K562 (cell line): ENCODE results near the gene BTG2. TPM values are rescaled to one million over a fixed set of nuclear protein-coding genes. Genes with fewer than 3 reads are reported as not detected.
A peak's percentile ranks its signal among the peaks of the same experiment; 100 is the strongest.

Experiments used
- CHCHD3 ChIP-seq: fragments of 250-450 bp; sonication (Bioruptor Pico); IDR thresholded peaks from 2 replicates; pipeline ENCODE4 v2.1.2; 2022; ENCODE audit warnings: mild to moderate bottlenecking
- CREB1 ChIP-seq, 2 experiments: sonication (generic) in 1 of 2; formaldehyde crosslinking in 1 of 2; IDR thresholded peaks; 2 replicates each; pipeline versions ENCODE4 v1.6.1 to v1.8.0; 2012 to 2022; ENCODE audit warnings: inconsistent platforms in 1 of 2, mild to moderate bottlenecking in 1 of 2, missing genetic modification reagents in 1 of 2, moderate library complexity in 1 of 2
- CTBP1 ChIP-seq: fragments of 450-650 bp; IDR thresholded peaks from 2 replicates; pipeline ENCODE4 v1.6.1; 2016; ENCODE audit warnings: borderline replicate concordance
- FOXA3 ChIP-seq, 2 experiments: fragments of 450-650 bp in 1 of 2; sonication (generic) in 1 of 2; formaldehyde crosslinking; IDR thresholded peaks in 1 of 2; conservative IDR thresholded peaks in 1 of 2; 2 replicates each; pipeline versions ENCODE4 v1.4.0 to v1.8.0; 2020 to 2022; ENCODE audit warnings: mild to moderate bottlenecking in 2 of 2, missing genetic modification reagents in 1 of 2
- HIVEP1 ChIP-seq: fragments of 250-450 bp; sonication (Bioruptor Pico); IDR thresholded peaks from 2 replicates; pipeline ENCODE4 v1.4.0; 2020; ENCODE audit warnings: mild to moderate bottlenecking
- JUND ChIP-seq, 2 experiments: IDR thresholded peaks; 2 replicates in 1 of 2; 3 replicates in 1 of 2; pipeline ENCODE4 v1.6.1; 2011; ENCODE audit warnings: borderline replicate concordance in 2 of 2, low read depth in 2 of 2, low read length in 2 of 2, improper control_type of control experiment in 1 of 2, missing biosample characterization in 1 of 2, missing genetic modification characterization in 1 of 2, missing genetic modification reagents in 1 of 2
- MEF2A ChIP-seq: IDR thresholded peaks from 2 replicates; pipeline ENCODE4 v1.6.1; 2011; ENCODE audit warnings: low read depth, mild to moderate bottlenecking, low read length, moderate library complexity; ENCODE audit not compliant: control insufficient read depth
- MYC ChIP-seq, 2 experiments: fragments of 250-450 bp in 1 of 2; sonication (Bioruptor Pico) in 1 of 2; IDR thresholded peaks; 2 replicates each; pipeline versions ENCODE4 v1.5.1 to v1.6.1; 2012 to 2021; ENCODE audit warnings: low read depth in 2 of 2, borderline replicate concordance in 1 of 2, improper control_type of control experiment in 1 of 2, low read length in 1 of 2, mild to moderate bottlenecking in 1 of 2, moderate library complexity in 1 of 2
- NBN ChIP-seq: fragments of 450-650 bp; IDR thresholded peaks from 2 replicates; pipeline ENCODE4 v1.6.1; 2016; ENCODE audit warnings: low read depth, mild to moderate bottlenecking
- RBBP5 ChIP-seq: fragments of 200-600 bp; sonication (generic); IDR thresholded peaks from 2 replicates; pipeline ENCODE4 v1.6.1; 2012; ENCODE audit warnings: borderline replicate concordance, mild to moderate bottlenecking, low read length, control low read depth, inconsistent platforms; ENCODE audit not compliant: insufficient read depth, poor library complexity, severe bottlenecking
- RBM34 ChIP-seq: fragments of 200-400 bp; formaldehyde crosslinking; IDR thresholded peaks from 2 replicates; pipeline ENCODE4 v1.6.1; 2018; ENCODE audit warnings: low read length, borderline replicate concordance; ENCODE audit not compliant: insufficient read depth
- polyA plus RNA-seq, 8 experiments: library from polyadenylated mRNA; depleted of rRNA in 4 of 8; stranded (reverse) in 5 of 8; unstranded in 3 of 8; fragments of >200 nt; fragmentation: Nextera tagmentation in 2 of 8; fragmentation: Illumina TruSeq in 1 of 8; extraction: Ambion mirVana in 2 of 8; extraction: Trizol in 1 of 8; gene quantifications; 2 replicates each; pipeline versions ENCODE4 v1.2.1 to v1.2.3, GENCODE V29; 2011 to 2014; ENCODE audit warnings: inconsistent platforms in 1 of 8, missing spikeins in 1 of 8
- total RNA-seq, 7 experiments: library from RNA; depleted of rRNA in 6 of 7; stranded (reverse); fragments of >200 nt in 6 of 7; fragmentation: Illumina TruSeq in 2 of 7; extraction: Trizol in 2 of 7; gene quantifications; 2 replicates each; pipeline versions ENCODE4 v1.2.1 to v1.2.3, GENCODE V29; 2011 to 2021; ENCODE audit warnings: low replicate concordance in 1 of 7
- TF ChIP-seq, protein P1 (sequence below): fragments of 450-650 bp; IDR thresholded peaks from 2 replicates; pipeline ENCODE4 v1.6.1; 2016; ENCODE audit warnings: mild to moderate bottlenecking
- TF ChIP-seq, protein P2 (sequence below): sonication (generic); formaldehyde crosslinking; IDR thresholded peaks from 2 replicates; pipeline ENCODE4 v1.8.1; 2022; ENCODE audit warnings: missing genetic modification reagents
- TF ChIP-seq, protein P3 (sequence below), 2 experiments: IDR thresholded peaks in 1 of 2; conservative IDR thresholded peaks in 1 of 2; 2 replicates each; pipeline ENCODE4 v1.6.1; 2016; ENCODE audit warnings: low read depth in 2 of 2, mild to moderate bottlenecking in 1 of 2, missing compliant biosample characterization in 1 of 2, missing genetic modification characterization in 1 of 2, moderate library complexity in 1 of 2

Gene BTG2
- total and polyA plus RNA-seq, 9 of the 15 experiments (the other 6 are each of a cell fraction or from before 2014, with no cell fraction given): 2.3 to 41.9 (median 8.7) TPM

DNA sequence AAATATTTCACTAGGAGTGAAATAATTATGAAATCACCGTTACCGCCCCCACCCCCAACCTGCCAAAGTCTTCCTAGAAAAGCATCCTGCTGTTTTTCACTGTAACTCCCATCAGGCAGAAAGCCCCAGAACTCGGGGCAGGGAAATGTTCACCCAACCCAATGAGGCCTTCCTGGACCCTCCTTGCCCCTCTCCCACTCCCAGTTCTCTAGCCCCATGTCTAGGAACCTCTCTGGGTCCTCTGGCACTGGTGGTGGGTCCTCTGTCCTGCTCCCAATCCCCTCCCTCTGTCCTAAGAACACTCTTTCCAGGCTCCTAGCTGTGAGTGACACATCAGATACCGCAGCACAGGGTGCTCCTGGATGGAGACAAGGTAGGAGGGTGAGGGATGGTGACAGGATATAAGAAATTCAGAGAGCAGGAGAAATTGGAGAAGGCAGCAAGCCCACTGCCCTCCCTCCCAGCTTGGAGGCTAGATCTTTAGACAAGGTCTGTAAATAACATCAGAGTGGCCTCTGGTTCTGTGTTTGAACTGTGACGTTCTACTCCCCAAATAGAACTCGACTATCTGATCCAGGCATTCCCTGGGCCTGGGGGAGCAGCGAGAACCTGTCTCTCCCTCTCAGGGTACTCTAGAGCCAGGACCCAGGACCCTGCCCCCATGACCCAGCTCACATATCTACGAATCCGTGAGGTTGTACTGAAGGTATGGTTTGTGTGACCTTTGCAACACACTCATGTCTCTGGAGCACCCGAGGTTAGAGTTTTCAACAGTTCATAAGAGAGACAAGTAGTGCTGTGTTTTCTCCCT is 23.3 kb upstream of the BTG2 start (continued):
- TF ChIP-seq, protein P1, sequence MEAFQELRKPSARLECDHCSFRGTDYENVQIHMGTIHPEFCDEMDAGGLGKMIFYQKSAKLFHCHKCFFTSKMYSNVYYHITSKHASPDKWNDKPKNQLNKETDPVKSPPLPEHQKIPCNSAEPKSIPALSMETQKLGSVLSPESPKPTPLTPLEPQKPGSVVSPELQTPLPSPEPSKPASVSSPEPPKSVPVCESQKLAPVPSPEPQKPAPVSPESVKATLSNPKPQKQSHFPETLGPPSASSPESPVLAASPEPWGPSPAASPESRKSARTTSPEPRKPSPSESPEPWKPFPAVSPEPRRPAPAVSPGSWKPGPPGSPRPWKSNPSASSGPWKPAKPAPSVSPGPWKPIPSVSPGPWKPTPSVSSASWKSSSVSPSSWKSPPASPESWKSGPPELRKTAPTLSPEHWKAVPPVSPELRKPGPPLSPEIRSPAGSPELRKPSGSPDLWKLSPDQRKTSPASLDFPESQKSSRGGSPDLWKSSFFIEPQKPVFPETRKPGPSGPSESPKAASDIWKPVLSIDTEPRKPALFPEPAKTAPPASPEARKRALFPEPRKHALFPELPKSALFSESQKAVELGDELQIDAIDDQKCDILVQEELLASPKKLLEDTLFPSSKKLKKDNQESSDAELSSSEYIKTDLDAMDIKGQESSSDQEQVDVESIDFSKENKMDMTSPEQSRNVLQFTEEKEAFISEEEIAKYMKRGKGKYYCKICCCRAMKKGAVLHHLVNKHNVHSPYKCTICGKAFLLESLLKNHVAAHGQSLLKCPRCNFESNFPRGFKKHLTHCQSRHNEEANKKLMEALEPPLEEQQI: no peak
- TF ChIP-seq NBN: no peak
- TF ChIP-seq RBBP5: peak; percentile 1
- TF ChIP-seq HIVEP1: no peak
- TF ChIP-seq CREB1 (IDR thresholded peaks at IDR 0.05): no peak
- peak; percentile 8; the same call in 1 of the 2 replicates for TF ChIP-seq CREB1 (CRISPR knock-in tag; IDR thresholded peaks at IDR 0.05)
- peak; percentile 80; the same call in 1 of the 2 replicates for TF ChIP-seq MEF2A
- TF ChIP-seq, protein P2, sequence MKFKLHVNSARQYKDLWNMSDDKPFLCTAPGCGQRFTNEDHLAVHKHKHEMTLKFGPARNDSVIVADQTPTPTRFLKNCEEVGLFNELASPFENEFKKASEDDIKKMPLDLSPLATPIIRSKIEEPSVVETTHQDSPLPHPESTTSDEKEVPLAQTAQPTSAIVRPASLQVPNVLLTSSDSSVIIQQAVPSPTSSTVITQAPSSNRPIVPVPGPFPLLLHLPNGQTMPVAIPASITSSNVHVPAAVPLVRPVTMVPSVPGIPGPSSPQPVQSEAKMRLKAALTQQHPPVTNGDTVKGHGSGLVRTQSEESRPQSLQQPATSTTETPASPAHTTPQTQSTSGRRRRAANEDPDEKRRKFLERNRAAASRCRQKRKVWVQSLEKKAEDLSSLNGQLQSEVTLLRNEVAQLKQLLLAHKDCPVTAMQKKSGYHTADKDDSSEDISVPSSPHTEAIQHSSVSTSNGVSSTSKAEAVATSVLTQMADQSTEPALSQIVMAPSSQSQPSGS: no peak
- peak; percentile 42; the same call in 1 of the 2 replicates for TF ChIP-seq CTBP1
- peak; percentile 42; the same call in 1 of the 2 replicates for TF ChIP-seq JUND (IDR thresholded peaks at IDR 0.05; ENCODE audit: borderline replicate concordance, low read depth, low read length)
- peak; percentile 39; the same call in 1 of the 3 replicates for TF ChIP-seq JUND (tag; IDR thresholded peaks at IDR 0.05; ENCODE audit: borderline replicate concordance, low read depth, low read length)
- TF ChIP-seq, protein P3, sequence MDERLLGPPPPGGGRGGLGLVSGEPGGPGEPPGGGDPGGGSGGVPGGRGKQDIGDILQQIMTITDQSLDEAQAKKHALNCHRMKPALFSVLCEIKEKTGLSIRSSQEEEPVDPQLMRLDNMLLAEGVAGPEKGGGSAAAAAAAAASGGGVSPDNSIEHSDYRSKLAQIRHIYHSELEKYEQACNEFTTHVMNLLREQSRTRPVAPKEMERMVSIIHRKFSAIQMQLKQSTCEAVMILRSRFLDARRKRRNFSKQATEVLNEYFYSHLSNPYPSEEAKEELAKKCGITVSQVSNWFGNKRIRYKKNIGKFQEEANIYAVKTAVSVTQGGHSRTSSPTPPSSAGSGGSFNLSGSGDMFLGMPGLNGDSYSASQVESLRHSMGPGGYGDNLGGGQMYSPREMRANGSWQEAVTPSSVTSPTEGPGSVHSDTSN (CRISPR knock-in tag; IDR thresholded peaks at IDR 0.05; ENCODE audit: low read depth): no peak
- TF ChIP-seq, protein P3 (tag; conservative IDR thresholded peaks at IDR 0.05; ENCODE audit: low read depth): peak; percentile 29
- TF ChIP-seq MYC (IDR thresholded peaks at IDR 0.05; ENCODE audit: low read depth, low read length): no peak
- no peak for TF ChIP-seq MYC (CRISPR knock-in tag; IDR thresholded peaks at IDR 0.05; ENCODE audit: borderline replicate concordance, low read depth)
- no peak for TF ChIP-seq CHCHD3 (CRISPR knock-in tag)
- TF ChIP-seq FOXA3 (CRISPR knock-in tag; conservative IDR thresholded peaks at IDR 0.05 in 1 of 2, IDR thresholded peaks at IDR 0.05 in 1 of 2): peak; percentile 82 to 87; a peak in 3 of 4 replicates
- TF ChIP-seq RBM34: no peak
